8988T (cell line): ENCODE measurements around the gene GLYATL1B.
"Not testable (repeated sequence)": the region's sequence is repeated elsewhere in the genome, so short reads cannot be mapped to it uniquely, and the experiment has no call there.

Experiments
- DNase-seq: peaks from one replicate; pipeline ENCODE4 v3.0.0; 2011

The GLYATL1B gene, protein sequence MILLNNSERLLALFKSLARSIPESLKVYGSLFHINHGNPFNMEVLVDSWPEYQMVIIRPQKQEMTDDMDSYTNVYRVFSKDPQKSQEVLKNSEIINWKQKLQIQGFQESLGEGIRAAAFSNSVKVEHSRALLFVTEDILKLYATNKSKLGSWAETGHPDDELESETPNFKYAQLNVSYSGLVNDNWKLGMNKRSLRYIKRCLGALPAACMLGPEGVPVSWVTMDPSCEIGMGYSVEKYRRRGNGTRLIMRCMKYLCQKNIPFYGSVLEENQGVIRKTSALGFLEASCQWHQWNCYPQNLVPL

DNA sequence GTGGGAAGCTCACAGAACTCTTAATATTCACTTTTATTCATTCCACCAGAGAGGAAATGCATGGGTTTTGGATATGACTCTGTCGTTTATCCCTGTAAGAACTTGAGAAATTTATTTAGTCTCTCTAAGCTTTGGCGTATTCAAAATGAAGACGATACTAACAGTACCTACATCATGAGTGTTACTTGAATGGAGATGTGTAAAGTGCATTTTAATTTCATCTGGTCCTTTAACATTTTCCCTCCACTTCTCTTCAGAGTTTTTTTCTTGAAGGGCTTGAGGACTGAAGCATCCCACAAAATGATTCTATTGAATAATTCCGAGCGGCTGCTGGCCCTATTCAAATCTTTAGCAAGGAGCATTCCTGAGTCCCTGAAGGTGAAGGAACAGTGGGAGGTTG is at the start of gene GLYATL1B:
Gene GLYATL1B (plus strand): TSS at position 301 of the 400 bp plus-strand sequence. CDS start 0 bp downstream, at position 301.
- DNase-seq, result not testable (repeated sequence)

DNA sequence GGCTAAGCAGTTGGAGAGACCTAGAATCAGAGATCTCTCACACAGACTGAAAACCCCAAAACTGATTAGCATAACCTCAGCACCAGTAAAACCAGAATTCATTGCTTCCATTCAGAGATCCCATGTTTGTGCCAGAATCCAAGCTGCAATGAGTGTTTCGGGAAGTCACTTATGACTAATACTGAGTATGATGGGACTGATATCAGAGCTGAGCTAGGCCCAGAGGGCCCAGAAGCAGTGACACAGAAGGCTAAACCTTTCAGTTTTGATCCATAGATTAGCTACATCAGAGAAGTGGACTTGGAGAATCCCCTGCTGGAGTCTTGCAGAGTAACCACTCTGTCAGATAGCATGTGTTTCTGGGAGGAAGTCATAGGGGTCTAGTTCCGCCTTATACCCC is 49.6 kb upstream of the GLYATL1B start:
- not testable (repeated sequence) for DNase-seq

DNA sequence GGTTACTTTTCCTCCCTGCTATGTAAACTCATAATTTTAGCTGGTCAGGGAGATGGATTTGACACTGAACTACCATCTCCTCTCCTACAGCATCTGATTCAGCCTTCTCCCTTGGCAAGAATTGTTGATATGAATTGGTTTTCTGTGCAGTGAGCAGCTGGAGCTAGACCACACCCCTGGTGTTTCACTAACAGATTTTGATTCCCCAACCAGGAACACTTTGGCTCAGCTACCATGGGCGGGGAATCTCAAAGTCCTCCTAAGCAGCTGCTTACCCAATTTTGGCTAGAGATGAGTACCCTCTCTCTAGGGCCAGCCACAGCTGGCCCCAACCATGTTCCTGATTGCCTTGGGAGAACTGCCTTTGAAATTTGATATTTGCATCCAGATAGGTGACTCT is 48.7 kb upstream of the GLYATL1B start:
- DNase-seq, result not testable (repeated sequence)

DNA sequence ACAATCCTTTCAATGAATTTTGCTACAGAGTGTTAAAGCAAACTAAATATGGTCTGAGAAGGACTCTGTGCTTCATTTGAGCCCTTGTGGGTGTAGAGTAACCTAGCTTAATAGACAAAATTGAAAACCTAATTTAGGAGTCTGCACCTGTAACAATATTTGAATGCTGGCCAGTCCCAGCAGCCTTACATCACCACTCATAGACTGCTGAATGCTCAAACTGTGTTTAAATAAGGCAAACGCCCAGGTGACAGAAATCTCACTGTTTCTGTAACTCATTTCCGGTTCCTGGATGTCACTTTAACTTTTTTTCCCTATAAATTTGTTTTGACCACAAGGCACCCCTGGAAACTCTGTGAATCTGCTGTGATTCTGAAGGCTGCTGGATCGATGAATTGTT is 45.5 kb upstream of the GLYATL1B start:
- DNase-seq, result no peak

DNA sequence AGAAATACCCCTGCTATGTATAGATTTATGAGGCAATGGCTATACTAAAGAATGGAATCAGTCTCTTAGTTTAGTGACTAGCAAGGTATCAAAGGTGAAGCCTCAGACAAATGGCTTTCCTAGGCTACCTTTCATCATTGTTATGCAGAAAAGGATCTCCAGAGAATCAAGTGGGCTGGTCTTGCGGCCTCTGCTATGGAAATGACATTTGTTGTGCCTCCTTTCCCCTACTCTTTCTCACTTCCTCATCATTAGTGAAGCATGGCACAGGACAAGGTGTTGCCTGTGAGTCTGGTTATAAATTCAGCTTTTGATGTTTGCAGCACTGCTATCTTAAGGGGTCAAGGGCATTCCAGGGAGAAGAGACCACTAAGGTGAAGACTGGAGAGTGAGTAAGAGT is 34.7 kb upstream of the GLYATL1B start:
- not testable (repeated sequence) for DNase-seq

- DNase-seq, result not testable (repeated sequence)
These were observed 33.8 kb upstream of the GLYATL1B start for GRCh38 chr11:59052355-59052754.

- no peak for DNase-seq
These were observed 32.7 kb upstream of the GLYATL1B start for GRCh38 chr11:59053387-59053786.

GRCh38 chr11:59058120-59059033 is 27.7 kb upstream of the GLYATL1B start:
- peak; percentile 84 for DNase-seq

GRCh38 chr11:59060096-59060495 is 26.0 kb upstream of the GLYATL1B start:
- DNase-seq, result not testable (repeated sequence)

- no peak for DNase-seq
These were observed 23.2 kb upstream of the GLYATL1B start for GRCh38 chr11:59062602-59063529.

GRCh38 chr11:59063996-59064727 is 21.9 kb upstream of the GLYATL1B start:
- not testable (repeated sequence) for DNase-seq

DNA sequence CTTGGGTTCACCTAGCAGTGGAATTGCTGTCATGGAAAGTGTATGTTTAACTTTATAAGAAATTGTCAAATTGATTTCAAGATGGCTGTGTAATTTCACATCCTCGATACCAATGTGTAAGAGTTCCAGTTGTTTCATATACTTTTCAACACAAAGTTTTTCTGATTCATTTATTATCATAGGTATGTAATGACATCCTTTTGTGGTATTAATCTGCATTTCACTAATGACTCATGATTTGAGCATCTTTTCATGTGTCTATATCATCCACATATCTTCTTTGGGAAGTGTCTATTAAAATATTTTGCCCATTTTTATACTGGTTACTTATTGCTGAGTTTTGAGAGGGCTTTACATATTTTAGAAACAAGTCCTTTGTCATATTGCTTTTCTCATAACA is 17.0 kb upstream of the GLYATL1B start:
- no peak for DNase-seq

DNA sequence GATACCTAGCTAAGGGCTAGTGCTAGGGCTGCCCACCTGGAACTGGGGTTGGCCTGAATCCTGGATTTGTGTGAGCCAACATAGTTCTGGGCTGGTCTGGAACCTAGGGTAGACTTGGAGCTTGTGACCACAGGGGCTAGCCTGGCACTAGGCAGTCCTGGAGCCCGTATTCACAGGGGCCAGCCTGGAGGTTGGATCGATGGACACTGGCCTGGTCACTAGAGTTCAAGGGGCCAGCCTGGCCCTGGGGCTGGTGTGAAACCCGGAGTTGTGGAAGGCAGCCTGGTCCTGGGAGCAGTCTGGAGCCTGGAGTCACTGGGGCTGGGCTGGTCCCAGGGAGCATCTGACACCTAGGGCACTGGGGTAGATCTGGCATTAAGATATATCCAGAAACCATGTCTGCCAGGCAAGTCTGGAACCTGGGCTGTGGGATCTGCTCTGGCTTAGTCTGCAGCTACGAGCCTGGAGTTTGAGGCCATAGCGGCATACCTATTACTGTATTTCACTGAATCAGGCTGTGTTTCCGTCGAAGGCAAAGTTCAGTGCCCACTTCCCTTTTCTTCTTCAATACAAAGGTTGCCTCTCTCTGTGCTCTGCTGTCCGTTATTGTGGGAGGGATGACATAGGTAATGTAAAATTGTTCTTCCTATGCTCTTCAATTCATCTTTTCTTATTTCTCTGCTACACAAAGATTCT is 9.1 kb upstream of the GLYATL1B start:
- no peak for DNase-seq

- no peak for DNase-seq
These were observed 7.7 kb upstream of the GLYATL1B start for GRCh38 chr11:59078435-59078834.

GRCh38 chr11:59079086-59079485 is 7.0 kb upstream of the GLYATL1B start:
- no peak for DNase-seq

GRCh38 chr11:59080421-59080820 is 5.7 kb upstream of the GLYATL1B start:
- DNase-seq, result not testable (repeated sequence)

GRCh38 chr11:59081430-59082020 is 4.6 kb upstream of the GLYATL1B start:
- DNase-seq, result not testable (repeated sequence)

GRCh38 chr11:59088162-59088561 is 2.1 kb downstream of the GLYATL1B start:
- no peak for DNase-seq

DNA sequence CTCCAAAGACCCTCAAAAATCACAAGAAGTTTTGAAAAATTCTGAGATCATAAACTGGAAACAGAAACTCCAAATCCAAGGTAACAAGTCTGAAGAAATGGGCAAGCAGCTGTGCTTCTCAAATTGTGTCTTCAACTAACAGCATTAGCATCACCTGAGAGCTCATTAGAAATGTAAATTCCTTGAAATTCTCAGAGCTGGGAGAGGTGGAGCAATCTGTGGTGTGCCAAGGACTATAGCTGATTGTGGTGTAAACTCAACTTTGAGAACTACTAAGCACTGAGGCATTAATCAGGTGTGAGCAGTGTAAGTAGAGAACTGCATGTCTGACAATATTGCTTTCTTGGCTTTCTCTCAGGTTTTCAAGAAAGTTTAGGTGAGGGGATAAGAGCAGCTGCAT is 7.5 kb downstream of the GLYATL1B start:
- not testable (repeated sequence) for DNase-seq

- not testable (repeated sequence) for DNase-seq
These were observed 9.1 kb downstream of the GLYATL1B start for GRCh38 chr11:59095225-59095624.
